GM21723 (cell line): ENCODE data around the gene RFC2.

Source experiments
- ATAC-seq: cut with Tn5 transposase; IDR thresholded peaks from one replicate; pipeline ENCODE4 v1.9.1; 2021; ENCODE audit warnings: mild to moderate bottlenecking, moderate library complexity; ENCODE audit not compliant: unreplicated experiment

The RFC2 gene

DNA sequence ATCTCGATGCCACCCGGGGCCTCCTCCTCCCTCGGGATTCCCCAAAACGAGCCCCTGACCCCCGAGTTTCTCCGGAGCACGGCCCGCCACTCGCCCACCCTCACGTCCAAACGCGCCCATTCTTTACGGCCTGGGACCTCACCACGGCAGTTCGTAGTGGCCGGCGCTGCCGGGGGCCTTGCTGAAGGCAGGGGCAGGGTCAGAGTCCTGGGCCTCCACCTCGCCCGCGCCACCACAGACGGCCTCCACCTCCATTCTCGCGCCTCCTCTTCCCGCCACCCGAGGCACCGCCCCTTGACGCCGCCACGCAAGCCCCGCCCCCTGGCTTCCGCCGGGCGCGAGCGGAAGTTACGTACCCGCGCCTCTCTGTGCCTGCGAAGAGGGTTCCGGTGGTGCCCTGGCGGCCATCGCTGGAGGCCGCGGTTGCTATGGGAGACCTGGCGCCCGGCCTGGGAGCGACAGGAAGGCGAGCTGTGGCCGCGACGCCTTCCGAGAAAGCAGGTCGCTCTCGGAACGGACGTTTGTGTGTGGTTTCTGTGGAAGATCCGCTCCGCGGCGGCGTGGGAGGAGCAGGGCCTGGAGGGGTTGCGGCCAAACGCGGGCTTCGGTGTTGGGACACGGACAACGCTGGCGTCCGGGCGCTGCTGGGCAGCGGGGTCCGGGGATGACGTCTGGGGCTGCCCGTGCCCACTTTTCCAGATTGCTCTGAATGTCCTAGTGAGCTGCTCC lies at the start of gene RFC2:
RFC2 (minus strand) TSS at position 271 of the 729 bp plus-strand sequence; CDS start at position 255, 16 bp downstream.
- ATAC-seq, result peak; percentile 88

DNA sequence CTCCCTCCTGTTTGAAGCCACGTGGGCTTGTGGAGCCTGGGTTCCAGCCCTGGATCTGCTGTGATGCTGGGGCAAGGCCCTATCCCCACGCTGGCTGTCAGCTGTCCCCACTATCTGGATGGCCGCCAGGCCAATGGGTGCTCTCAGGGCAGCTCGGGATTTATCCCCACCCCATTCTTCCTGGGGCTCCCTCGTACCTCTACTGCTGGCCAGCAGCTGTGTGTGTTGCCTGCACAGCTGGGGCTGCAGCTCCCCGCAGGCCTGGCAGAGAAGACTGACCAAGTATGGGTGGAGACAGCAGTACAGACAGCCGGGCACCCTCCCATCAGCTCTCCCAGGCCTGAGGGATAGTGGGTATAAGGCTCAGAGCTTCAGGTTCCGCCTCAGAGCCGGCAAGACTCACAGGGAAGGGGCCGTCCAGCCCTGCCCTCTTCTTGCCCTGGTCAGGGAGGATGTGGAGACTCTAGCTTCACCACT lies 48.6 kb upstream of the RFC2 start:
- no peak for ATAC-seq

DNA sequence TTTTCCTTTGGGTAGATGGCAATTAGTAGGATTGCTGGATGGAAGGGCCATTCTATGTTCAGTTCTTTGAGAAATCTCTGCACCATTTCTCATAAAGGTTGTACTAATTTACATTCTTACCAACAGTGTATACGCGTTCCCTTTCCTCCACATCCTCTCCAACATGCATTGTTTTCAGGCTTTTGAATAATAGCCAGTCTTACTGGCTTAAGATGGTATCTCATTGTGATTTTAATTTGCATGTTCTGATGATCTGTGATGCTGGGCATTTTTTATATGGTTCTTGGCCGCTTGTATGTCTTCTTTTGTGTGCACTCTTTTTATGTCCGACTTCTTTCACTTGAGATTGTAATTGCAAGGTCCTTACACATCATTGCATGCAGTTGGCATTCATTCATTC lies 46.7 kb upstream of the RFC2 start:
- ATAC-seq, result no peak

DNA sequence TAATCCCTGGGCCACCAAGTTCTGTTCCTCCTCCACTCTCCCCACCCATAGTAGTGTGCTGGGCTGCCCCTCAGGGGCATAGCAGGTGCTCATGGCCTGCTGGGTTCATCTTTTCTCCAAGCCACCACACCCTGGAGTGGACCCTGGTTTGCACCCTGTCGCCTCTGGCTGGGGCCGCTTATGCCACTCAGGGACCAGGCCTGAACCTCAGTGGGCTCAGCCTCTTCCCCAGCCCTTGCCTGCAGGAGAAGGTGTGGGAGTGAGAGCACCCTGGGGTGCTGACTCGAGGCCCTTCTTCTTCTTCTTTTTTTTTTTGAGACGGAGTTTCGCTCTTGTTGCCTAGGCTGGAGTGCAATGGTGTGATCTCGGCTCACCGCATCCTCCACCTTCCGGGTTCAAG lies 45.2 kb upstream of the RFC2 start:
- no peak for ATAC-seq

DNA sequence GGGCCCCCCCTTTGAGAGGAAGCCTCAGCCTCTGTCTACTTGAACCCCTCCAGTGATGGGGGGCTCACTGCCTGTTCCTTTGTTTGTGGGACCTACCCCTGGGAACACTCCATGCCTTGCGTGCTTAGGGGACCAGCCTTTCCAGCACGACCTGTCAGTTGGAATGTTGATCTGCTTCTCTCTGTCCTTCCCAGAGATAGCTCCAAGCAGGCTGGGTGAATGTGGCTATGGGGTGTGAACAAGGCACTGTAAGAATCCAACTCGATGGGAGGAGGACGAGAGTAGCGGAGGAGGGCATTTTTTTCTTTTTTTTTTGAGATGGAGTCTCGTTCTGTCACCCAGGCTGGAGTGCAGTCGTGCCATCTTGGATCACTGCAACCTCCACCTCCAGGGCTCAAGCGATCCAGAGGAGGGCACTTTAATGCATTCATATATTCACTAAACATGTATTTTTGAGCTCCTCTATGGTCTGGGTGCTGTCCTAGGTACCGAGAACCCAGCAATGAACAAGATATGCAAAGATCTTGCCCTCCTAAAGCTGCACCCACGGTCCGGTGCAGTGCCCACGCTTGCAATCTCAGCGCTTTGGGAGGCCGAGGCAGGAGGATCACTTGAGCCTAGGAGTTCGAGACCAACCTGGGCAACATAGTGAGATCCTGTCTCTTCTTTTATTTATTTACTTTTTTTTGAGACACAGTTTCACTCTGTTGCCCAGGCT lies 43.5 kb upstream of the RFC2 start:
- no peak for ATAC-seq

DNA sequence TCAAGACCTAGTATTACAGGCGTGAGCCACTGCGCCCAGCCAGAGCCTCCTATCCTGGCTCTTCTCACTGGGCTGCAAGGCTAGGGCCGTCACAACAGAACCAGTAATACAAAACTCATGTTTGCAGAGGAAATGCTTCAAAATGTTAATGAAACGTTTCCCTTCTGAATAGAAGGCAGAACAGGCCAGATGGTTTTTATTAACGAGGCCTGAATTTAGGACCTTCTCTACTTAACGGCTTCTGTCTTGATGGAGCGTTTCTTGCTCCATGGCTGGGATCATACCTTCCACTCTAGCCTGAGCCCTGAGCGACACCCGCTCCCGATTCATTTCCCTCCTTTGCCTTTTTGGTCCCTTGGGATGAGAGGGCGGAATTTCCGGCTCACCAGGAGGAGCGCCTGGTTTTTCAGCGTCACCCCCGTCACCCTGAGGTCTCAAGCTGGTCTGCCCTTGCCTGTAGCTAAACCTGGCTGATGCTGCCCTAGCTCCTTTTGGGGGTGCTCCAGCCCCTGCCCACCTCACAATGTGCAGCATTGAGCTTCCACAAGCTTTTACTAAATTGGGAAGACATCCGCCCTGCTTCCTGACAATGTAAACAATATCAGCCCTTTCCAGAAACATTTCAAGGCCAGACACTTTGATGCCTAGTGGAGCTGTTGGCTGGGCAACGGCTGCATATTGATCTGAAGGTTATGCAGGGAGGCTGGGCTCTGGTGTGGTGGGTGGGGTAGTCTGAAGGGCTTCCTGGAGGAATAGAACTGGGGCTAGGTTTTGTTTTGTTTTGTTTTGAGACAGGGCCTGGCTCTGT lies 40.2 kb upstream of the RFC2 start:
- ATAC-seq, result no peak

DNA sequence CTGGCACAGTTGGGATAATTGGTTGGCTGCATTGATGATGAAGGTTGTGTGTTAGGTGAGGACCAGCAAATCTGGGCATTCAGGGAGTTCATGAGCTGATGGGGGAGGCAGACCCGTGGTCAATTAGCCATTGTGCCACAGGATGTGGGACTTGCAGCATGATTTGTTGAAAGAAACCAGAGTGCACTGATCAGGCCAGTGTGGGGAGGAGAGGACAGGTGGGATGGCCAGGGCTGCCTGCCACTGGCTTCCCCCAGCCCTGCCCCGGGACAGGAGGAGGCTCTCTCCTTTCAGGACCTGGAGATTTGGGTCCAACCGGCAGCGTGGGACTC lies 39.3 kb upstream of the RFC2 start:
- ATAC-seq, result no peak

DNA sequence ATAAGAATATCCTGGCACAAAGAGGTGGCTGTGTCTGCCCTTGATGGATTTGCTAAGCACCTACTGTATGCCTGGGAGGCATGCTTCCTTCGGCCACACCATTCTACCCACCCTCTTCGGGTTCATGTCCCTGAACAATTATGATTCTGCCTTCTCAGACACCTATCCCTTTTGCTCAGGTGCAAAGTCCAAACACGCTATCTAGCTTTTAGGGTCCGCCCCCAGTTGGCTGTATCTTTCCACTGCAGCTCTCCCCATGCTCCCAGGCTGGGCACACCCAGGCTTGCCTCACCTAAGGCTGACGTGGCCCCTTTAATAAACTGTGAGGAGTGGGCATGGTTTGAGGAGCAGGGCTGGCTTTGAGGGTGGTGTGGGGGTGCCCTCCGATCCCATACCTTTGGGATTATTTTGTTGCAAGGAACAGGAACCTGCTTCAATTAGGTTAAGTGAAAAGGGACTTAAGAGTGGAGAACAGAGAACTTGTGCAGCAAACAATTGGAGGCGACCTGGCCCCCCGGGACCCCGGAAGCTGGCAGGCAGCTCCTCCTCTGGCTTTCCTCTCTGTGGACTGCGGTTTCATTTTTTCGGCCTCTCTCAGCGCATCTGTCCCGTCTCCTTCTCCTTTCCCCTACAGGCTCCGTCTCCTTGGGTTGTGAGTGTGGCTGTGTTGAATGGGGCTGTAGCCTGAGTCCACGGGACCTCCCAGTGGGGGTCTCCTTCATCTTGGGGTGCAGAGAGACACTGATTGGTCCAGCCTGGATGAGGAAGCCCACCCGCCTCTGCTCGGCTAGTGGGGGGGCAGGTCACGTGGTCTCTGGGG lies 38.8 kb upstream of the RFC2 start:
- no peak for ATAC-seq

DNA sequence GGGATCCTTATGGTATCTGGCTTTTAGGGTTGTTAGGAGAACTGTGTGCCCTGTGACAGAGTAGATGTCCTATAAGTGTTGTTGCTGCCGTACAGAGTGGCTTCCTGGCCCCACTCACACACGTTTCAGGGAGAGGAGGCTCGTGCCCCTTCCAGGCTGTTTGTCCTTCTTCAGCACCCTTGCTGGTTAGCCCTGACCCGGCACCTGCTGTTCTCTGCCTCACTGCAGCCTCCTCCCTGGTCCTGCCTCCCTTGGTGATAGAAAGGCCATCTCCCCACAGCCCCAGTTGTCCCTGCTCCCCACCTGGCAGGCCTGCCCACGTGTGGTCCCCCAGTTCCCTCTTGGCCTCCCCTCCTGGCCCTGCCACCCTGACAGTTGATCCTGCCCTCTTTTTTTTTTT lies 37.3 kb upstream of the RFC2 start:
- ATAC-seq, result no peak

DNA sequence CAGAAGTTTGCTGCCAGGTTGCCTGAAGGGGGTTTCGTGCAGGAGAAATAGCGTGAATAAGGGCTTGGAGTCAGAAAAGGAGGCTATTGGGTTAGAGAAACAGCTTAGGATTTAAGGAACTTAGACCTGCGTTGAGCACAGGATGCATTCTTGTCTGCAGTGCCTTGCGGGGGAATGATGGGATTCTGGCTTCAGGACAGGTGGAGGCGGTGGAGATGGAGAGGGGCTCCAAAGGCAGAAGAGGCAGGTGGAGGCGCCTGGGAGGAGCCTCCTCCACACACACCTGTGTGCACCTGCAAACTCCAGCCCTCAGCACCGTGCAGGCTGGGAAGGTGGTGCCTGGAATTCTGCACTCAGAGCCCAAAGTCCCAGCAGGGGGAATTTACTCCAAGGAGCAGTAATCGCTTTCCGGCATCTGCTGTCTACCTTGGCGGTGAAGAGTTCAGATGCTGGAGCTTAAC lies 36.8 kb upstream of the RFC2 start:
- ATAC-seq, result no peak

DNA sequence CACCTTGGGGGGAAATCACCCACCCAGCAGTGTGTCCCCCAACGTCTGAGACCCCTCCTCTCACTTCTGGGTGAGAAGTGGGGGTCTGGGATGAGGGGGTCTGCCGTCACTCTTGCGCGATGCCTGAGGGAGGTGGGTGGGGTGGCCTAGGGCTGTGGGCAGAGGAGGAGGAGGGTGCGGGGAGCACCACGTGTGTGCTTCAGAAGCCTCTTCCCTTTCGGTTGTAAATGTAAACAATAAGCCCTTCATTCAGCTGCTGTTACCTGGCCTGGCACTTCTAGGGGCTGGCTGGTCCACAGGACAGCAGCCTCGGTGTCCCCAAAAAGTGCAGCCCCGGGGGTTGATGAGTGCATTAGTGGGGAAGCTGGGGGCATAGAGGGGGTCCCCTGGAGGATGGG lies 36.4 kb upstream of the RFC2 start:
- ATAC-seq, result no peak

DNA sequence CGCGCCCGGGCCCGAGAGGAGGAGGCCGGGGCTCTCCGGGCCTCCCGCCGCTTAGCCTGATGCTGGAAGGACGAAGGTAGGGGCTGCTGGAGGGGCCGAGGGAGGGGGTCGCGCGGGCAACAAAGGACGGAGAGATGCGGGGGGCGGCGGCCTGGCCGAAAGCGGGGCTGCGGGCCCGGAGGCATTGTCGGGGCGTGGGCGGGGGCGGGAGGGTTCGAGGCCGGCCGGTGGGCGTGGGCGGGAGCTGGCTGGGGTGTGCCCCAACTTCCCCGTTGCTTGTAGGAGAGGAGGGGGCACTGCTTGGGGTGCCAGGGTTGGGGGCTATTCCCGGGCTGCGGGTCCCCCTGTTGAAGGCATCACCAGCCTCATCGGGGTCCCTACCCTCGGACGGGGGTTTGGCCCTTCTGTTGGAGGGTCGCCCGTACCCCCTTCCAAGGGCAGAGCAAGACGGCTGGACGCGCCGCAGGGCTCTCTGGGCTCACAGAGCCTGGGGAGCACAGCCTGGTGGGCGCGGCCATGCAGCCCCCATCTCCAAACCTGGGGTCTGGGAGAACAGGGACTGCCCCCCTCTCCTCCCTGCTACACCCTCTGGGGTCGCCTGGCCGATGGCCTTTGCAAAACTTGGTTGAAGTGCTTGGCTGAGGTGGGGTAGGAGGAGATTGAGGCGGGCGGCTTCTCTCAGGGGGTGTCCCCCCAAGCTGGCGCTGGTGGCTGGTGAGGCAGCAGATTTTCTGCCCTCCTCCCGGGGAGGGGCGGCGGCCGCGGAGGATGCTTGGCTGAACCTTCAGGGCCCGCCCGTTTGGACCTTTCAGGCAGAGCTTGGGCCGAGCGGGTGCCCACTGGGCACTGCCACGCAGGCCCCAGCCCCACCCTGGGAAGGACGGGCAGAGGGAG lies 35.7 kb upstream of the RFC2 start:
- peak; percentile 20 for ATAC-seq

DNA sequence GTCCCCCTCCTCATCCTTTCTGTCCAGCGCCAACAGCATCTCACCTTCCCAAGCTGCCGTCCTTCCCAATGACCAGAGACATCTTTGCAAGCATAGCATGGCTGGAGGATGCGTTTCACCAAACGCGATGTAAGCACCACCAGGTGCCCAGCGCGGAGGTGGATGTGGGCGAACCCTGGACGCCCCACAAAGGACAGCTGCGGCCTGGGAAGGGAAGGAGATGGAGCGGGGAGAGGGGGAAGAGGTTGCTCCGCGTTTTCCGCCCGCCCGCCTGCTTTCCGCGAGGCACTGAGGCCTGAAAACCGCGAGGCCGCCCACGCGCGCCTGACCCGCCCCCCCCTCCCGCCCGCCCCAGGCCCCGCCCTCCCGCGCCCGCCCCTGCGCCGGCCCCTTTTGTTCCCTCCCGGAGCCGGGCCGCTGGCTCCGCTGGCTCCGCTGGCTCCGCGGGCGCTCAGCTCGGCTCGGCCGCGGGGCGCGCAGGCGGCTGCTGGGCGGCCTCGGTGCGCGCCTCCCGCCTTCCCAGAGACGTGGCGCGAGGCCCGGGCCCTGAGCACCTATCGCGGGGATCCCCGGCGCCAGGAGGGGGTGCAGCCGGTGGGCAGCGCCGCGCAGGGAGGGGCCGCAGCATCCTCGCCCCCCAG lies 34.9 kb upstream of the RFC2 start, which contains the start of gene CLIP2:
CLIP2 (plus strand) TSS at position 390 of the 641 bp plus-strand sequence. CDS start 28,140 bp downstream, outside the sequence.
- ATAC-seq, result peak; percentile 46

DNA sequence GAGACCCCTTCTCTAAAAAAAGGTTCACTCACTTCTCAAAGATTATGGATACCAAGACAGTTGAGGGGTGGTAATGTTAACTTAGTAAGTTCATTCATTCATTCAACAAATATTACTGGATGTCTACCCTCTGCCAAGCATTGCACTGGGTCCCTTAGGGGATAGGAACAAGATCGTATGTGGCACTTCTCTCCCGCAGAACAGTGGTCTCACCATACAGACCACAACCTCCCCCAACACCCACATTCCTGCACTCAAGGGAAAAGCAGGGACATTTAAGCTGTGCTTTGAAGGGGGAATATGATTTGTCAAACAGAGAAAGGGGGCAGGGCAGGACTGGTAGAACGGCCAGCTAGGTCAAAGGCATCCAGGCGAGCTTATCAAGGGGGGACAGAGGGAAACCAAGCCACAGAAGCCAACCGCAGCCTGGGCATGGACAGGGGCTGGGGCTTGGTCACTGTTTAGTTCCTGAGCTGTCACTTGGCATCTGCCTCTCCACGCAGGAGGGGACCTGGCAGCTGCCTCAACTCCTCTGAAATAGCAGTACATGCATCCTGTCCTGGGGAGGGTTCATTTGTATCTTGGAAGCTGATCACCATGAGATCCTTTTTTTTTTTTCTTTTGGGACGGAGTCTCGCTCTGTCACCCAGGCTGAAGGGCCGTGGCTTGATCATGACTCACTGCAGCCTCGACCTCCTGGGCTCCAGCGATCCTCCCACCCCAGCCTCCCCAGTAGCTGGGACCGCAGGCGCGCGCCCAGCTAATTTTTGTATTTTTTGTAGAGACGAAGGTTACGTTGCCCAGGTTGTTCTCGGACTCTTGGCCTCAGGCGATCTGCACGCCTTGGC lies 34.1 kb upstream of the RFC2 start:
- no peak for ATAC-seq

DNA sequence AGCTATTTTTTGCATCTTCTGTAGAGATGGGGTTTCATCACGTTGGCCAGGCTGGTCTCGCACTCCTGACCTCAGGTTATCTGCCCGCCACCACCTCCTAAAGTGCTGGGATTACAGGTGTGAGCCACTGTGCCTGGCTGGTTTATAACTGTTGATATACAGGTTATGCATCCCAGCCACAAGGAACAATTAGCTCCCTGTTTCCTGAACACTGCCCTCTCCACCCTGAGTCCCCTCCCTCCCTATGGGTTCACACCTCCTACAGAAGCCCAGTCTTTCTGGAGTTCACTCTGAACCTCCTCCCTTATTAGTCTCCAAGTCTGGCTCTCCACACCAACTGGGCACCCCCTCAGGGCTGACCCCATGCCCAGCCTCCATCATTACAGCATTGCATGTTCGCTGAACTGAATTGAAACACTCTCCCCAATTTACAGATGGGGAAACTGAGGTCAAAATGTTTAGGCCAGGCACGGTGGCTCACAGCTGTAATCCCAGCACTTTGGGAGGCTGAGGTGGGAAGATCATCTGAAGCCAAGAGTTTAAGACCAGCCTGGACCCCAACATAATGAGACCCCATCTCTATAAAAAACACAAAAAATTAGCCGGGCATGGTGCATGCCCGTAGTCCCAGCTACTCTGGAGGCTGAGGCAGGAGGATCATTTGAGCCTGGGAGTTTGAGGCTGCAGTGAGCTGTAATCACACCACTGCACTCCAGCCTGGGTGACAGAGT lies 33.3 kb upstream of the RFC2 start:
- no peak for ATAC-seq

DNA sequence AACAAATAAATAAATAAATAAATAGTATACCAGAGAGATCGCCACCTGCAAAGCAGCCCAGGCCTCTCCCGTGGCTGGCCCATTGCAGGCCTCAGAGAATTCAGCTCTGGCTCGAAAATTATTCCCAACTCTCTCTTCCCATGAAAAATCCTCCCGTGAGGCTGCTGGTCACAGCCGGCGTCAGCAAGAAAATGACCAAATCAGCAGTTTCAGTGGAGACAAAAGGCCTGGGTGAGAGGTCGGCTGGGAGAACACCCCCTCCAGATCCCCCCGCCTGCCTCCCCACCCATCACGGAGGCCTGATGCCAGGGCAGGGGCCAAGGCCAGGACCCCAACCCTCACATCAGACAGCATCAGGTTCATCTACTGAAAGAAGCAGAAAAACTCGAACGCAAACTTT lies 31.9 kb upstream of the RFC2 start:
- no peak for ATAC-seq

DNA sequence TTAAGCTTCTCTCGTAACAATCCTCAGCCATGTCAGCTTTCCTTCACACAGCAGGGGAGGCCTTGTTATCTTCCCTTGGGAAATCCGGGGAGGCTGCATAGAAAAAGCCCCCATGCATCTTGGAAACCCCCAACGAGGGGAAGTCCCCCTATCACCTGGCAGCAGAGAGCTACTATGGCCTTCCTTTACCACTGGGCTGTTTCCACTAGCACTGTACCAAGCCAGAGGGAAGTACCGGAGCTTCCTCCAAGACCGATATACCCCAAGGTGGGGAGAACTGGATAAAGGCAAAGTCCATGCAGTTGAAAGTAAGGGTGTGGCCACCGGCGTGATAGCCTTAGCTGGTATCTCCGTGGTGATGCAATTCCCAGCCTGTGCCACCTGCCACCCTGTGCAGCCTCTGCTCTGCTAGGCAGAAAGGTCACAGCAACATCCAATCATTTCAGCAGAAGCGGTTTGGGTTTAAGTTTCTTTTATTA lies 30.6 kb upstream of the RFC2 start:
- peak; percentile 41 for ATAC-seq
